Stimulated activated CD8-positive, alpha-beta memory T cell treated with anti-CD3 and anti-CD28 coated beads, Interleukin-12 subunit alpha, Interleukin-12 subunit beta, amount 100 ng/mL, for 4 hours (primary cell): Measurements from ENCODE around the gene VAX1.
A peak's percentile ranks its signal among the peaks of the same experiment; 100 is the strongest.
"Not testable (repeated sequence)": the region's sequence is repeated elsewhere in the genome, so short reads cannot be mapped to it uniquely, and the experiment has no call there.

Source experiments
- DNase-seq: peaks from one replicate; pipeline ENCODE4 v3.0.0-alpha.2; 2020; ENCODE audit warnings: low read depth

Gene VAX1, protein sequence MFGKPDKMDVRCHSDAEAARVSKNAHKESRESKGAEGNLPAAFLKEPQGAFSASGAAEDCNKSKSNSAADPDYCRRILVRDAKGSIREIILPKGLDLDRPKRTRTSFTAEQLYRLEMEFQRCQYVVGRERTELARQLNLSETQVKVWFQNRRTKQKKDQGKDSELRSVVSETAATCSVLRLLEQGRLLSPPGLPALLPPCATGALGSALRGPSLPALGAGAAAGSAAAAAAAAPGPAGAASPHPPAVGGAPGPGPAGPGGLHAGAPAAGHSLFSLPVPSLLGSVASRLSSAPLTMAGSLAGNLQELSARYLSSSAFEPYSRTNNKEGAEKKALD

DNA sequence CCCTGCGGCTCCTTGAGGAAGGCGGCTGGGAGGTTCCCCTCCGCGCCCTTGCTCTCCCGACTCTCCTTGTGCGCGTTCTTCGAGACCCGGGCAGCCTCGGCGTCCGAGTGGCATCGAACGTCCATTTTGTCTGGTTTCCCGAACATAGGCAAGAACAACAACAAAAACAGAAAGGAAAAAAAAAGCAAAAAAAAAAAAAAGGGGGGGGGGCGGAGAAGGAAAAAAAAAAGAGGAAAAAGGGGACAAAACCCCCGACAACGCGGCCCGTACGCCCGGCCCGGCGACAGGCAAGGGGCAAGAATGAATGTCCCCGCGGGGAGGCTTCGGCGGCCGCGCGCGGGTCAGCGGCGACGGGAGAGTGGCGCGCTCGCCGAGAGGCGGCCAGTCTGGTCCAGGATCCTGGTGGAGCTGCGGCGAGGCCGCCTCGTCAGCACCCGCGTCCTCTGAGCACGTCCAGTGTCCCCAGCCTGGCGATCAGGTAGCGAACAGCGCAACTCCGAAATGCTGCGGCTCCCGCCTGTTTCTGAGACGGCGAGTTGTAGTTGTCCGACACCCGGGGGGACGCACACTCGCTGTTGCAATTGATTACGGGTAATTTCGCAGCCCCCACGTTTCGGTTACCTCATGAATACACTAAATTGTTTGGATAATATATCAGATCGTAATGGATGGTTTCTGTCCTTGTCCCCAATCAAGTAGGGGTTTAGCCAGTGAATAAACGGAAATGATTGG, at the start of gene VAX1:
VAX1 (minus strand) TSS at position 360 of the 732 bp plus-strand sequence; CDS start at position 146, 214 bp downstream.
- DNase-seq = no peak

DNA sequence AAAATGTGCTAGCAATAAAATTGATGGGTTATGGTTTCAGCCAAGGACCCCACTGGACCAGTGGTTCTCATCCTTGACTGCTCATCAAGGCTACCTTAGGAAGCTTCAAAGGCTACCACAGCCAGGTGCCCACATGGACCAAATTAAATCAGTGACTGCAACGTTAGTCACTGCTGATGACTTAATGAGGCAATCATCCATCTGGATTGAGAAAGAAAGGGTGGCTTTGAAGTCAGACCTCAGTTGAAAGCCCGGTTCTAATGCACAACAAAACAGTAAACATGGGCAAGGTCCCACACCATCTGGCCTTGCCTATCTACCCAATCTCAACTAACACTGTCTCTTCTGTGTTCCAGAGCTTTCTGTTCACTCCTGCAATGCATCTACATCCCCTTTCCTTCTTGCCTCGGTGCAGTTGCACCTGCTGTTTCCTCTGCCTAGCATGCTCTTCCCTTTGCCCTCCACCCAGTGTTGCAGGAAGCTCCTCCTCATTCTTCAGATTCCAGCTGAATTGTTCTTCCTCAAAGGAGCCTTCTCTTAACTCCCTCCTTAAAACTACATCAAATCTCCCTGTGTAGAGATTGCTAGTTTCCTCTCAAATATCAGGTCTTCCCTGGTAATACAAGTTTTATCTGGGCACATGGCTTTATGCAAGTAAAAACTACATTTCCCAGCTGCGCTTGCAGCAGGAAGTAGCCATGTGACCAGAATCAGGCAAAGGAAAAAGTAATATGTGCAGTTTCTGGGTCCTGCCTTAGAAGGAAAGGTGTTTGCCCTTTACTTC, 49.0 kb upstream of the VAX1 start:
- no peak for DNase-seq

DNA sequence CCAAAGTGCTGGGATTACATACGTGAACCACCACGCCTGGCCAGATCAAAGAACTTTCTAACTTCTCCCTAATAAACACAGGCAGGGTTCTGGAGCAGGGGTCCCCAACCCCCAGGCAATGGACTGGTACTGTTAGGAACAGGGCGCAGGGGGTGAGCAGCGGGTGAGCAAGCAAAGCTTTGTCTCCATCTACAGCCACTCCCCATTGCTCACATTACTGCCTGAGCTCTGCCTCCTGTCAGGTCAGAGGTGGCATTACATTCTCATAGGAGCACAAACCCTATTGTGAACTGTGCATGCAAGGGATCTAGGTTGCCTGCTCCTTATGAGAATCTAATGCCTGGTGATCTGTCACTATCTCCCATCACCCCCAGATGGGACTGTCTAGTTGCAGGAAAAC, 47.7 kb upstream of the VAX1 start:
- not testable (repeated sequence) for DNase-seq

DNA sequence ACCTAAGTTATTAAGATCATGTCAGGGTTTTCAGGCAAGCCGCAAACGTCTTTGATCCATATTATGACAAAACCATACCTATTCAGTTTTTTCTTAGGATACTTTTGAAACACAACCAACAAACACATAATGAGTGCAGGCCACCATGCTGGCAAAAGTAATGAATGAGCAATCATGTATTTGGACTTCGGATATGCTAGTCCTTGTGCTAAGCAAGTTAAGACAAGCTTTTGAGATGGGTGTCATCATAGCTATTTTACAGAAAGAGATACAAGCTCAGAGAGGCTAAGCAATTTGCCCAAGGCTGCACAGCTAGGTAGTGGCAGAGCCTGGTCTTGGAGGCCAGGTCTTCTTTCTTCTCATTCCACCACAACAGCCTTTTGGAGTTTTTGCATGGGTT, 46.8 kb upstream of the VAX1 start:
- DNase-seq = no peak

DNA sequence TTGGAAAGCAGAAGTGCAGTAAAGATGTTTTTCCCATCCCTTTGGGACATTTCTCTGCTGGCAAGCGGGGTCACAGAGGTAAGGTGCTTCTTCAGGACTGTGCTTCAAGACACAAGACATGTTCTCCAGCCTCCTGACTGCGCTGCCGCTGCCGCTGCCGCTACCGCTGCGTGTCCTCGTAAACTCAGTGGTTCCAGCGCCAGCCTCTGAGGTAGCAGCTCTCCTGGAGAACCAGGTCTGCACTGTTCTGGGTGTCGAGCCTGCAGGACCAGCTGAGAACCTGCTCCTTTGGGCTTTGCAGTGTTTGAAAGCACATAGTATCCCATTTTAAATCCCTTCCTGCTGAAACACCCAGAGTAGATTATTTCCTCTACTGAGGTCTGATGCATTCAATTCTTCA, 46.2 kb upstream of the VAX1 start:
- DNase-seq = no peak

DNA sequence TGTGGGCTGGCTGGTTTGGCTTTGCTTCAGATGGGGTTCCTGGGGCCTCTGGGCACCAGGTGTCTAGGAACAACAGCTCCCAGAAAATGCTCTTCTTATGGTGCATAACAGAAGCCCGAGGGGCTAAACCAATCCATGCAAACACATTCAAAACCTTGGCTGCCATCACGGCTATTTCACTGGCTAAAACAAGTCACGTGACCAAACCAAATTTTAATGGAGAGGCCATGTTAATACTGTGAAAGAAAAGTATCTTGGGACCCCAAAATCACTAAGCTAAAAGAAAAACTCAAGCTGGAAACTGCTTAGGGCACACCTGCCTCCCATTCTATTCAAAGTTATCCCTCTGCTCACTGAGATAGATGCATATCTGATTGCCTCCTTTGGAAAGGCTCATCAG, 40.1 kb upstream of the VAX1 start:
- no peak for DNase-seq

DNA sequence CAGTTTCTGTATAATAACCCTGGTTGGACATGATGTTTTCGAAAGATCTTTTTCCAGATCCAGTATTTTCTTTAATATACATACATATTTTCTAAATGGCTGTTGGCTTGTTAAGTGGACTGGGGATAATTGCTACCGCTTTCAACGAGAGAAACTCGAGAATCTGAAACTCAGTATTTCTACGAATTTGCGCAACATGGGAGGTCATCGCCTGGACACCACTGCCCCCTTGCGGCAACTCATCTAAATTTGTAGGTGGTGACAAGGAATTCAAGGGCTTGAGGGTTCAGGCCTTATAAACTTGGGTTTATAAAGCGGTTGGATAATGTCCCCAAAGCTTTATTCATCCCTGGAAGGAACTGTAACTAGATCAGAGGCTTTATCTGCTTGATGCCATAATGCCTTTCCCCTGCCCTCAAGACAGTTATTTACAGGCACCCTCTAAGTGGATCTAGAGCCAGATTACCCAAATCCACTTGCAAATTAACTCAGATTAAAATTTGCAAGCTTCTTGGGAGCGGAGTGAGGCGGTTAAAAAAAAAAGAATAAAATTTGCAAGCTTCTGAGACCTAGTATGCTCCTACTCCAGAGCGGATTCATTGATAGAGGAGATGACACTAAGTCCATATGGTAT, 37.9 kb upstream of the VAX1 start:
- peak; percentile 35 for DNase-seq

DNA sequence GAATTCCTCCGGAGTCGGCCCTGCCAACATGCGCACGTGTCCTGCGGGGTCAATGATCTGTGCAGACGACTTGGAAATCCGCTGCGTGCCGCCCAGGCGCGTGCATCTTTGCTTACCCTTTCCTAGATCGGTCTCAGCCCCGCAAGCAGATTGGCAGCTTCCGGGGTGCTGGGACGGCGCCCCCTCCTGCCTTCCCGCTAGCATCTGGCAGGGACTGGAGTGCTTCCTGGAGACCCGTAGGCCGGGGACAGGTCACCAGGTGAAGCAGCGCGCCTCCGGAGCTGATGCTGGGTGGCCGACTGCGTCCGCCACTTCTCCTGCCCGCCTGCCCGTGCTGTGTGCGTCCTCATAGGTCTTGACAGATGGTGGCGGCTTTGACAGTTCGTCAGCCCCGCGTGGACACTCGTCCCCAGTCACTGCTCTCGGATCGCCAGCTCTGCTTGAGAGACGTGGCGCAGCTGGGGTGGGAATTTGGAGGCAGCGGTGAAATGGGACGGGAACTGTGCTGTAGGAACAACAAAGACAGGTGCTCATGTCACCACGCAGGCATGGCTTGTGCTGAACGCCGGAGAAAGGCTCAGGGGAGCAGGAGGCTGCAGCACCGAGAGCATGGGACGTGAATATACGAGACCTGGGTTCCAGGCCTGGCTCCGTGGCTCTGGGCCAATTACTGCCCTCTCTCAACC, 37.3 kb upstream of the VAX1 start:
- no peak for DNase-seq

DNA sequence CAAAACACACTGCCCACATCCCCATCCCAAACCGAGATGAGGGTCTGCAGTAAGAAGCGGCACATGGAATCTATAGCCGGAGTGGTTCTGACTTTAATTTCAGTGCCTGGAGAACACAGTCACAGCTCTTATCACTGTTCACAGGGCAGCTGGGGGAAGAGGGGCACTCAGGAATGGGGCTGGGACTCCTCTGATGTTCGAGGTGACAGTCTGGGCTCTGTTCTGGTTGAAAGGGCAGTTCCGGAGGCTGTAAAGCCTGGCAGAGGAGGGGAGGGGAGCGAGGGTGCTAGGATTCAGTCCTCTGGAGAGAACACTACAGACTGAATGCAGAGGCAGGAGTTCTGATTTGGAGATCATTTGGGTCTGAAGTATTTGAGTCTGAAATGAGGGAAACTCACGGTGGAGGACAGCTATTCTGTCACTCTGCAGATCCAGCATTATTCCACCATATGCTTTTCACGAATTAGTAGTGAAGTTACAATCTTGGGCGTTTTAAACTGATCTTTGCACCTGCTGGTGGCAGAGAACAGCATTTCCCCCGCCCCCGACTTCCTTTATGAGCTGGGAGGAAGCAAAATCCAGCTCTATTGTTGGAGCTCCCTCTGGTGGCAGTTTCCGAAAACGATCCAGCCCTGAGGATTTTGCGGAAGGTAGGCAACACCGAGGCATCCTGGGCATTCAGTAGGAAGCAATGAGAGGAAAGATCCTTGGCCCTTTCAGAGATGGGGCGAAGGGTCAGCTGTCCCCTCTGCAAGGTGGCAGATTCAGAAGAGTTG, 36.6 kb upstream of the VAX1 start:
- DNase-seq = peak; percentile 60

DNA sequence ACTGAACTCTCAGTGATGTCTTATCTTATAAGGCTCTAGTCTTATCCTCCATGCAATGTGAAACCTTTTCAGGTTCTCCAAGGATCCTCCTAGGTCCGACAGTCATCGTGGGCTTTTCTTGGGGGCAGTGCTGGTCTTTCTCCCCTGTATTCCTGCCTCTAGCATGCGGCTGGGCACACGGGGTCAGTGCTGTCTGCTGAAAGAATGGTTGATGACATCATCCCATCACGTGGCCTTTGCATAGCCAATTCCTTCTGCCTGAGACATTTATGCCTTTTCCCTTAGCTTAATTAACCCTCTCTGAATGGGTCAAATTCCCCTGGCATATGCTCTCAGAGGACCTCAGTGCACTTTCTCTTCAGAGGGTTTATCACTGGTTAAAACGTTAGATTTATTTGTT, 32.2 kb upstream of the VAX1 start:
- no peak for DNase-seq

DNA sequence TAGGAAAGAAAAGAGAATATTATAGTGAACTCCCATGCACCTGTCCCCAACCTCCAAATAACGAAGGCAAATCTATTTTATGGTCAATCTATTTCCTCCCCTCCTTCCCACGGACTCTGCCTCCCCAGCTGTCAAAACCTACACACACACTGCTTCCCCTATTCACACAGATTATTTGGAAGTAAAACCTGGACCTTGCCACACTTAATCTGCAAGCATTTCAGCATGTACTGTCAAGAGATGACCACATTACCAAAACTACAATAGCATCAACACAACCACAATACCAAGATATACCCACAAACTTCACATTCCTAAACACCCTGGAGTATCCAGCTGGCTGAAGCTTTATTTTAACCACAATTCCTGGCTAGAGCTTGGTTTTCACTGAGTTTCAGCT, 31.4 kb upstream of the VAX1 start:
- no peak for DNase-seq

DNA sequence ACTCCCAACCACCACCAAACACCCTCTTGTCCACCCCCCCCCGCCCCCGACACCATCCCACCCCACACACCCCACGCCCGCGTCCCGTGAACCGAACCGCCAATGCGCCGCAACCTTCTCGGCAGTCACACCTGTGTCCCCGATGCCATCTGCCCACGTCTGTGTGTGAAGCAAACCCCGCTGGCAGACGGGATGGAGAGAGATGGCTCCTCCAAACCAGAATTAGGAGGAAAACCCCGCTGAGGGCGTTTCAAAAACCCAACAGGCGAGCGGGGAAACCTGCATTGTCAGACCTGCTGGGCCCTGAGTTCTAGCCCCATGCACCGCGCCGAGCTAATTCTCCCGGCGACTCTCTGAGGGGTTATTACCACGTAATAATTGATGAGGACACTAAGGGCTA, 30.7 kb upstream of the VAX1 start:
- no peak for DNase-seq

DNA sequence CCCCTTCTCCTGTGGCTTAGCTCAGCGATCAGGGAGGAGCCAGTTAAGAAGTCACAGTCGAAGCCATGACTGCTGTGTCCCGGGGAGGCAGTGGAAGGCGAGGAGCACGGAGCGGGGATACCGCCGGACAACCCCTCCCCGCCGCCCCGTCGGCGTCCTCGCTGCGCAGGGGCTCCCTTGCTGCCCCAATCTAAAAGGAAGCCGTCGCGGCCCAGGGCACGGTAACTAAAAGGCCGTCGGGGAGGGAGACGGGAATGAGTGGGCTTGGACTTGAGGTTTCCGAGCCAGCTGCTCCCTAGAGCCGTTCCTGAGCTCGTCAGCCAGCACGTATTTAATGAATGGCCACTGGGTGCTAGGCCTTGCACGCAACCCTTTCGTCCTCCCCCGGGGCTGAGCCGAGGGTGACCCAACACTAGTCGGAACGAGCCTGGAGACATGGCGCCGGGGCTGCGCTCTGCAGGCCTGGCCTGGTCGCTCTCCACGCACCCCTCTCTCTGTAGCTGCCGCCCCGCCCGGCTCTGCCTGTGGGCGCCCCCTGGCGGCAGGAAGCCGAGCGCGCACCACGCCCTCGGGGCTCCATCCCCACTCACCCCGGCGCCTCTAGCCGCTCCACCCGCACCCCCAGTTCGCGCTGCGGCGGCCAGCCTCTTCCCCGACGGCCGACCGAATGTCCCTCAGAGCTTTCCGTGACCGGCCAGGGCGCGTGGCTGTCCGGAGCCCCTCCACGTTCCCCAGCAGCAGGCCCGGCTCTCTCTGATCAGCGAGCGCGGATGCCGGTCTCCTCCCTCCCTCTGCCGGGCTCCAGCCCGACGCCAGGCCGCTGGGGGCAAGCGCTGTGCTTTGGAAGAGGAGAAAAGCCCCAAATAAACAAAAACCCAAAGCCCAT, 30.0 kb upstream of the VAX1 start:
- peak; percentile 38 for DNase-seq

DNA sequence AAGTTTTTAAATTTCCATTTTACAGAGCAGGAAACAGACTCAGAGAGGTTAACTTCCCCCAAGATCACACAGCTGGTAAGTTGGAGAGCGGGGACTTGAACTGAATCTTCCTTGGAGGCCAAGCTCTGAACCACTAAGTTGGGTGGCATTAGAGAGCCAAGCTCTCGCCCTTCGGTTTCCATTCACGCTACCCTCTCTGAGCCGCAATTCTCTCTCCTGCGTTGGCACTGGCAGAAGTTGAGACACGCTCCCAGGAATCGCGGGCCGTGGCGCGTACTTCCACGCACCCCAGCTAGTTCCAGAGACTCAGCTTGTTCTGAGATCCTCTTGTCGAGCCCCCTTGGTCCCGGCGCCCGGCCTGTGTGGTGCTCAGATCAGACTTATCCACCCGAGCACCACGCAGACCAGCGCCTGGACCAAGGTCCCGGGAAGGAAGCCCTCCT, 29.3 kb upstream of the VAX1 start:
- DNase-seq = no peak

DNA sequence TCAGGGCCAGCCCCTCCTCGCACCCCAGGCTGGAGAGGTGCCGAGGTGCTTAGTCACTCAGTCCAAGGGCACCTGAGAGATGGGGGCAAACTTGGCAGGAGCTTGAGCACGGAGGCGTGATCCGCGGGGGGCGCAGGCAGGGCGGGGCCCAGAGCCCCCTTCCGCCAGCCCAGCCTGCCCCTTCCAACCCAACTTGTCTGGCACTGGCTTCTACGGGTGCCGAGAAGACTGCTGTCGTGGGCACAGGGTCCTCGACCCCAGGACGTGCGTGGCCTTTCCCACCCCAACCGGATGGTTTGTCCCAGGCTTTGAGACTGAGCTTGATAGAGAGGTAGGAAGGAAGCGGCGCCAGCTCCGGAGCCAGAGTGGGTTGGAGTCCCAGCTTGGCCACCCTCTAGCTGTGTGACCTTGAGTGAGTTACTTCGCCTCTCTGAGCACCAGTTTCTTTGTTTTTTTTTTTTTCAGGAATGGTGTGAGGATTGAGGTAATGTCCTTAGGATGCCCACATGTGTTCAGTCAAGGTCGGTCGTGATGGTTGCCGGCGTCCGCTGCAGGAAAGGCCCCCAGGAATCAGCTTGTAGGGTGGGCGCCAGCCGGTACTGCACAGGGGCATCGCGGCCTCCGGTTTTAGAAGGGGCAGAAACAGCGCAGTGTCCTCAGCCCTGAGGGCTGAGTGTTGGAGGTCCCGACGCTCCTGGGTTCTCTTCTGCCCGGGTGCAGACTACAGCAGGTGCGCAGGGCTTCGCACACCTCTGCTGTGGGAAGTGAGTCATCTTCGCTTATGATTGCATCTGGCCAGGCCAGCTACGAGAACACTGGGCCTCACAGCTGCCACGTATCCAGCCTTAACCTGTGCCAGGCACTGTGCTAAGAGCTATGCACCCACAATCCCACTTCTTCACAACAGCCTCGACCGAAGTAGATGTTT, 28.6 kb upstream of the VAX1 start:
- no peak for DNase-seq

DNA sequence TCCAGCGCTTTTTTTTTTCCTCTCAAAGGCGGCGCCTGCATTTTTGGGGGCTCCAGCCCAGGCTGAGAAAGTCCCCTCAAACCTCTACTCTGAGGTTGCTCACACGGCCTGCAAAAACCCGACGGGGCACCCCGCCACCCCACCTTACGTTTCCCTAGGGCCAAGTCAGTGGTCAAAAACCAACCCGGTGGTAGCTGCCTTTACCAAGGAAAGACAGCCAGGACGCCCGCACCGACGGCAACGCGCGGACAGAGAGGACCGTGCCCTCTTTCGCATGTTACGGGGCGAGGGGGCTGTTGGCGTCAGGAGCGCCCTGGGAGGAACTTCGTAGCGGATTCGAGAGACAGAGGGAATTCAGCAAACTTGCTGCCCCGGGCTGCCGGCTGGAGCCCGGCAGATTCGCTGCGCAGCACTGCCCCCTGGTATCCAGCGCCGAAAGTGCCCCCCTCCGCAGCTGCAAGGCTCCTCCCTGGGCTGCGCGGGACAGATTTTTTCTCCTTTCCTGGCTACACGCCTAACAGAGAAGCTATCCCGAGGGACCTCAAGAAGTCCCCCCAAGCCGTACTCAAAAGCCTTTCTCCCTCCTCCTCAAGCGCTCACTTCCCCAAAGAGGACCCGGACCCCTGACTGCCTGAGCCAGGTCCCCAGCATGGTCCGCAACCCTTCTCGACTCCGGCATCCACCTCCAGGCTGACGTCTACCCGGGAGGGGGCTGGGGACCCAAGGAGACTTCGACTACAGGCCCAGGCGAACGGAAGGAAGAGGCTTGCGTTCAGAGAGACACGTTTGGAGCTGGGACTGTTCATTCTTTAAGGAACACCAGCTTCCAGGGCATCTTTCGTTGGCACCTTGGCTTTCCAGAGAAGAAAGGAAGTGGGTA, 27.7 kb upstream of the VAX1 start:
- no peak for DNase-seq

DNA sequence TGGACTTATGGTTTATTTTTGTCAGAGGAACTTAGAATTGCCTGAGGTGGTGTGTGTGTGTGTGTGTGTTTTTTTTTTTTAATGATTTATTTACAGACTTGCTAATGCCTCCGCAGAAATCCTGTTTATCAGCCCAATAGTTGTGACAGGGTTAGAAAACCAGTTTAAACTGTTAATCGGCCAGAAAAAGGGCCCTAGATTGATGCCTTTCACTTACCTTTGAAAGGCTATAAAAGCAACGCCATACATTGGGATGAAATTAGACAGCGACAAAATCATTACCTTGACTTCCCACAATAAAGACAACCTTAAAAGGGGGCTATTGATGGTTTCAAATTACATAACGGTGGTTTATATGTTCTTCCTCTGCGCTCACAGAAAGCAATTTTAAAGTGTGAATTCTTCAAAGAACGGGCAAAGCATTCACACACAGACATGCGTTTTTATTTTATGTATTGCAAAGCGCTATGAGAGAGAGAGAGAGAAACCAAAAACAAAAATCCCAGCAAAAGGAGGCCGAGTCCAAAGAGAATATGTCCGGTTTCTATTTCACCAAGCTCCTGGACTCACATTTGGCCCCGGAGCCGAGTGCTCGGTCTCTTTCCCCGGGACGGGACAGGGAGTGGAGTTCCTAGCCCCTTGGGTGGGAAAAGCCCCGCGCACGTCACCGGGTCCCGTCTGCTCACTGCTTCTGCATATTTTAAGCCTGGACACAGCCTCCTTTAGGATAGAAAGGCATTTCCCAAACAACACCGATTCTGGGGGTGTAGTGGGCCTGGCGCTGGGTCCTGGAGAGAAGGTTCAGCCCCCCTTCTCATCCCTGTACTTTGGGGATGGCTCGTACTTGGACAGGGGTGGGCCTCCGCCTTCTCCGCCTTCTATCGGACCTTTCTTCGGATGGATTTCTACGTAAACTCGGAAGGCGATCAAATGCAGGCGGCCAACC, 26.8 kb upstream of the VAX1 start:
- DNase-seq = no peak
